HS-27A (cell line): ENCODE data around the gene ZC3H6.

Experiments used
- DNase-seq: peaks from one replicate; pipeline ENCODE4 v3.0.0-alpha.2; 2012; ENCODE audit warnings: low read depth, missing footprints

ZC3H6 gene

GRCh38 chr2:112275311-112275886 lies at the start of gene ZC3H6:
TSS of gene ZC3H6 (plus strand) at chr2:112275597. CDS start at chr2:112275995, 398 bp downstream.
- peak; percentile 99 for DNase-seq

- no peak for DNase-seq
These were observed 46.0 kb upstream of the ZC3H6 start for GRCh38 chr2:112229348-112229747.

- no peak for DNase-seq
These were observed 45.0 kb upstream of the ZC3H6 start for GRCh38 chr2:112230371-112230770.

GRCh38 chr2:112239862-112240261 lies 35.5 kb upstream of the ZC3H6 start:
- DNase-seq, result no peak

GRCh38 chr2:112242384-112242783 lies 33.0 kb upstream of the ZC3H6 start:
- DNase-seq, result no peak

GRCh38 chr2:112243233-112243632 lies 32.2 kb upstream of the ZC3H6 start:
- no peak for DNase-seq

GRCh38 chr2:112244854-112245253 lies 30.5 kb upstream of the ZC3H6 start:
- no peak for DNase-seq

- no peak for DNase-seq
These were observed 24.1 kb upstream of the ZC3H6 start for GRCh38 chr2:112251271-112251670.

- DNase-seq, result no peak
These were observed 22.1 kb upstream of the ZC3H6 start for GRCh38 chr2:112253261-112253815.

- DNase-seq, result peak; percentile 91
These were observed 20.7 kb upstream of the ZC3H6 start, which contains the start of gene ZC3H8 for GRCh38 chr2:112254466-112255240. TSS of gene ZC3H8 (minus strand) at chr2:112255042. CDS start at chr2:112254981, 61 bp downstream.

- no peak for DNase-seq
These were observed 19.5 kb upstream of the ZC3H6 start for GRCh38 chr2:112255875-112256274.

- no peak for DNase-seq
These were observed 18.7 kb upstream of the ZC3H6 start for GRCh38 chr2:112256654-112257053.

- no peak for DNase-seq
These were observed 17.8 kb upstream of the ZC3H6 start for GRCh38 chr2:112257575-112257974.

GRCh38 chr2:112259509-112260294 lies 15.7 kb upstream of the ZC3H6 start:
- DNase-seq, result peak; percentile 83

- DNase-seq, result no peak
These were observed 15.1 kb upstream of the ZC3H6 start for GRCh38 chr2:112260295-112260625.

- no peak for DNase-seq
These were observed 12.5 kb upstream of the ZC3H6 start for GRCh38 chr2:112262876-112263275.

- DNase-seq, result no peak
These were observed 6.8 kb upstream of the ZC3H6 start for GRCh38 chr2:112268547-112268946.

GRCh38 chr2:112272669-112273068 lies 2.7 kb upstream of the ZC3H6 start:
- DNase-seq, result no peak

GRCh38 chr2:112273349-112273748 lies 2.0 kb upstream of the ZC3H6 start:
- DNase-seq, result no peak

GRCh38 chr2:112275887-112276773 lies 733 bp downstream of the ZC3H6 start:
- peak; percentile 85 for DNase-seq

- no peak for DNase-seq
These were observed 1.6 kb downstream of the ZC3H6 start for GRCh38 chr2:112276954-112277353.
